A172 (cell line): ENCODE measurements around the gene ITPRIP. TPM values are rescaled to one million over a fixed set of nuclear protein-coding genes. Genes with fewer than 3 reads are reported as not detected.

Experiments used
- DNase-seq: peaks from one replicate; pipeline ENCODE4 v3.0.0-alpha.2; 2015; ENCODE audit warnings: low spot score
- total RNA-seq: library from RNA; depleted of rRNA; stranded (reverse); fragments of >200 nt; shearing (Covaris generic); gene quantifications from 2 replicates; pipeline ENCODE4 v1.2.3, GENCODE V29; 2014

ITPRIP gene
- total RNA-seq, 1 experiment from 2014 or later: 6.2 TPM

DNA sequence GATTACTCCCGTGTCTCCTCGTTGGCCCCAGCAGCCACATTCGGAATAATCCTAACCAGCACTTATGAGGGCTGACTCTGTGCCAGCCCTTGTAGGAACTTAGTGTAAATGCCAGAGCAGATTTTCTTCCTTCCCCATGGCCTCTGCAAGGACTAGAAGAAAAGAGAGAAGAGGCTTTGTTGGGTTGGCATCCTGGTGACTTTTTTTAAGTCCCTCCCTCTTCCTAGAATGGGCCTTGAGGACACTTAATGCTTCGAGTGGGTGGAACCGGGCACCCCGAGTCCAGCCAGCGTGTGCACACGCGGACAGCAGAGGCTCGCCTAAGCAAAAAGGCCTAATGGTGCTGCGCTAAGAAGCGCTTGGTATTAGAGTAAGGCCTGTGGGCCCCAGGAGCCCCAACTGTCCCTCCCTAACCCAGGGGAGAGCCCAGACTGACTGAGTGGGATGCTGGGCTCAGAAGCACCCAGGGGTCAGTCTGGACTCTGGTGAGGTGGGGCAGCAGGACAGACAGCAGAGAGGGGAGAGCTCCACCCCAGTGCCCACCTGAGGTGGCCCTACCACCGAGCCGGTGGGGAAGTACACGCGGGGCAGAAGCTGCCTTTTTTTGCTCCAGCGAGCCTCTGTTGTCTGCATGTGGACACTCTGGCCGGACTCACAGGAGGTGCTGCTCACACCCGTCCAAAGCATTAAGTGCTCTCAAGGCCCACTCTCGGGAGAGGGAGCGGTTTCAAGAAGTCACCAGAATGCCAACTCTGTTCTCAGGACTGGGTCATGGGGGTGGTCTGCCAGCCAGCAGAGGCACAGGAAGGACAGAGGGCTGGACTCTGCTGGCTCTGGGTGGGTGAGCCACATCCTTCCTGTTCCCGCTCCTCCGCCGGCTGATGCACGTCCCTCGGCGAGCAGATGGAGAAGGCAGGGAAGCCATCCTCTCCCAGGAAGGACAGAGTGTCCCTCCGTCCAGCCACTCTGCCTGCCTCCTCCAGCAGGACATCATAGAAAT, 12.5 kb downstream of the ITPRIP start:
- no peak for DNase-seq

DNA sequence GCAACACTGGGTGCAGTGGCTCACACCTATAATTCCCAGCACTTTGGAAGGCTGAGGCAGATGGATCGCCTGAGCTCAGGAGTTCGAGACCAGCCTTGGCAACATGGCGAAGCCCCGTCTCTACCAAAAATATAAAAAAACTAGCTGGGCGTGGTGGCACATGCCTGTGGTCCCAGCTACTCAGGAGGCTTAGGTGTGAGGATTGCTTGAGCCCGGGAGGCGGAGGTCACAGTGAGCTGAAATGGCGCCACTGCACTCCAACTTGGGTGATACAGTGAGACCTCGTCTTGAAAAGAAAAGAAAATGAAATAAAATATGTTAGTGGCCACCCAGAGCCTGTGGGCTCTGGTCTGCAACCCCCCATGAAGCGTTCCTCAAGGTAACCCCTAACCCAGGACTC, 13.3 kb downstream of the ITPRIP start:
- DNase-seq: no peak

DNA sequence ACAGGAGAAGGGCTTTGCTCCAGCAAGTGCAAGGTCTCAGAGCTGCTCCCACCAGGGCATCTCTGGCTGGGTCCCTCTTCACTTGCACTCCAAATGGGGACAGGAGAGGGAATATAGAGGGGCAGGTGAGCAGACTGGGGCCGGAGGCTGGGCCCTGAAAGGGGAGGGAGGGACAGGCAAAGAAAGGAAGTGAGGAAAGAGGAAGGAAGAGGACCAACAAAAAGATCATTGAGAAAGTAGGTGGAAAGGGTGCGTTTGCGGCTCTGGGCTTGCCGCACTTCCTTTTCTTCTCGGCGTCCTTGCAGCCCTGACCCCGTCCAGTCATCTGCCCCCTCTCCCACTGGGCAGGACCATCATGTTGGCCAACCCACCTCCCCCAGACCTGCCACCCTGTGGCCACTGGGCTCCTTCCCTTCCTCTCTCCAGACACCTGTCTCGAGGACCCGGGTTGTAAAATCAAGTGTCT, 14.0 kb downstream of the ITPRIP start:
- no peak for DNase-seq

DNA sequence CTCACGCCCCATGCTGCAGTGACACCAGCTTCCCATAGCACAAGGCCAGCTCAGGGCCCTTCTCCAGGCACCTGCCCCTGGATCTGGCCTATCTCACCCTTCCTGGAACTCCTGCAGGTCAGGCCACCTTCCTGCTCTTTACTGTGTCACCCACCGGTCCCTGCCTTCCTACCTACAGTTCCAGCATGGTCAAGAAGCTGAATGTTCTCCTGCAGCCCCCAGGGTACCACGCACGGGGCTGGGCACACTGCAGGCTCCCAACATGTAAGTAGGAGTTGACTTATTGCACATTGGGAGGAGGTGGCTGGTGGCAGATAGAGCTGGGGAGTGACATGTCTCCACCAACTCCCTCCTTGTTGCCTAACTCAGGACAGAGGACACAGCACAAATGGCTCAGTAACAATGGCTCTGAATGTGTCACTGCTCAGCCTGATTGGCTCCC, 14.5 kb downstream of the ITPRIP start:
- DNase-seq: no peak

DNA sequence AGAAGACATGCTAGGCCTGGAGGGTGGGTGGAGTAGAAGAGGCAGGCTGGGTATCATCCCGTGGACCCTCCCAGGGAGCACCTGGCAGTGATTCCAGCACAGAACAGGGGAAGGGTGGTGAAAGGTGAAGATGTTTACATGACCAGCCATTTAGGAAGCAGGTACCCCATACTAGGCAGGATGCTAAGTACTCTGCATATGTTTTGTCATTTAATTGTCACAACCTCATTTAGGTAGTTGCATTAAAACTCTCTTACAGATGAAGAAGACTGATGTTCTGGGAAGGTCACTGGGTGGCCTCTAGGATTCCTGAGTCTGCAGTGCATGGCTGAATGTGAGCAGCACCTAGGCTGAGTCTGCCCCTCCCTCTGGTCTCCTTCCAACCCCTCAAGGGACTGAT, 15.2 kb downstream of the ITPRIP start:
- DNase-seq: no peak

DNA sequence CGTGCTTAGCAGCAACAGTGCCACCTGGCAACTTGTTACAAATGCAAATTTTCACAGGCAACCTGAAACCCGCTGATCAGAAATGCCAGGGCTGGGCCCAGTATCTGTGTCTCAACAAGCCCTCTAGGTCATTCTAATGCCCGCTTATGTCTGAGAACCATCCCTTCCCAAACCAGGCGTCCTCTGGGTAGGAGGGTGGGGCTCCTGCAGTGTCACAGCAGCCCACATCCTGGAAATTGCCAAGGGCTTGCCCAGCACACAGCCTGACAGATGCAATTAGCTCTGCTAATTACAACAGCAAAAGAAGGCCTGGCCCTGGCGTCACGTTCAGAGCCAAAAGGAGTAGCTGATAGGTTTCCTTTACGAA, 15.9 kb downstream of the ITPRIP start:
- DNase-seq: no peak

DNA sequence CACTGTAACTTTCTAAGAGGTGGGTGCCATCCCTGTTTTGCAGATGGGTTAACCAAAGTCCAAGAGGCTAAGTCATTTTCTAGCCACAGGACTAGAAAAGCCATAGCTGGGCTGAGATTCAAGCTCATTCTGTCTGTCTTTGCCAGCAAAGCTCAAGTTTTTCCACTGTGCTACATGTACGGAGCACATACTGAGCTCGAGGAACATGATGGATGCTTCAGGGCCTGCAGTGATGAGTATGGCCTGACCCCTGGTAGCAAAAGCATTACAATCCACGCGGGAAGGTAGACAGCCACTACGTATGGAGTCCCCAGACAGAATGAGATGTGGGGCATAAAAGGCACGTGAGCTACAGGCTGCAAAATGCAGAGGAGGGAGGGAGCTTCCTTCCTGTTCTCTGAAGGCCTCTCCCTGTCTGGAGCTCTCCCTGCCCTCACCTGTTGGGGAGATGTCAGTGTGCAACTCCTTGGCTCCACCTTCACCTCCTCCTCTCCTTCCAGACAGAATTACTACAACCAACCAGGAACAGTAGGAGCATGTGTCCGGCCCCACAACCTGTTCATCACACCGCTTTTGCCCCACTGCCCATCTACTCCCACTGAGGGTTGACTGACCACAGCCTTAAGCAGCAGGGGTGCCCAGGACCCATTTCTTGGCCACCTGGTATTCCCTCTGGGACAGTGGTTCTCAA, 16.4 kb downstream of the ITPRIP start:
- no peak for DNase-seq

DNA sequence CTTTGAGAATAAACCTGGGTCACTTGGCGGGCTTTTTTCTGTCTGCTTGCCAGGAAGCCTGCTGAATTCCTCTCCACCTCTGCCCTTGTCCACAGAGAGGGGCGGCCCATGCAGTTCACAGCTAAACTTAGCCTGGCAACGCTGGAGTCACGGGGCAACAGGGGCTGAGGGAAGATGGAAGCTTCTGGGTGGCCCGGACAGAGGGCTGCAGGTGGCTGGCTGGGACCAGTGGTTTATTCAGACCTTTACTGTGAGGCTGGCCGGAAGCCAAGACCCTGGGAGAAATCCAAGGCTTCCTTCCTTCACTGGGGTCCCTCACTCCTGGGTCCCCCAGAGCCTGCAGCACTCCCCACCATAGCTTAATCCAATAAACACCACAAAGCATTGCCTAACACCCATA, 17.0 kb downstream of the ITPRIP start:
- DNase-seq: no peak

DNA sequence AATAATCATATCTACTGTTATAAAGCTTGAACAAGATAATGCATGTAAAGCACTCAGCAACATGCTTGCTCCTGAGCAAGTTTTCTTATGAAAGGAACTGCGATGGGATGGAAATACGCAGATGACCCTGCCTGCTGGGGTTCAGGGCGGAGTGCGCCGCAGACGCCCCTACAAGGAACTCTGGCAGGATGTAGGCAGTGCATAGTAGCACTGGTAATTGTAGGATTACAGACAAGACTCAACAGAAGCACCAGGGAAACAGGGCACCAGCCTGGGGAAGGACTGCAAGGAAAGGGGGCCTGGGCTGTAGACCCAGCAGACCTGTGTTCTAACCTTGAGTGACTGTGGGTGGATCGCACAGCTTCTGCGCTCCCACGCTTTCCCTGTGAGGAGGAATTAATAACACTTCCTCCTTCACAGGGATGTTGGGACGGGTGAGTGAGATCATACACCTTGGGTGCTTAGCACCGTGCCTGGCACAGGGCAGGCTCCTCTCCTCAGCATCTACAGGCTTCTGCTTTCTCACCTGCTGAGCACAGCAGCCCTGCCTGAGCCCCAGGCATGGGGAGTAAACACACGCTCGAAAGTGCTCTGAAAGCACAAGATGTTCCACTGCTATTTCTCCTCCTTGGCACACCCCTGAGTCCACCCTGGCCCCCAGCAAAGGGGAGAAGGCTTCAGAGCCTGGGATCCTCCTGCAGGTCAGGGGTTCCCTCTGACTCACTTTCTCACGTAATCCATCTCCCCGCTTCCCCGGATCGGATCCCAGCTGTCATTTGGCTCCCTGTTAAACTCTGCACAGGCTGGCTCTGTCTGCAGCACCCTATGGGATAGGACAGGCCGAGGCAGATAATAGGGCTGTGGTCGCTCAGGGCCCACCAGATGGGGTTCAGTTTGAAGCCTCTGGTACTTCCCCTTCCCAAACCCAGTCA, 19.2 kb downstream of the ITPRIP start:
- DNase-seq: no peak

DNA sequence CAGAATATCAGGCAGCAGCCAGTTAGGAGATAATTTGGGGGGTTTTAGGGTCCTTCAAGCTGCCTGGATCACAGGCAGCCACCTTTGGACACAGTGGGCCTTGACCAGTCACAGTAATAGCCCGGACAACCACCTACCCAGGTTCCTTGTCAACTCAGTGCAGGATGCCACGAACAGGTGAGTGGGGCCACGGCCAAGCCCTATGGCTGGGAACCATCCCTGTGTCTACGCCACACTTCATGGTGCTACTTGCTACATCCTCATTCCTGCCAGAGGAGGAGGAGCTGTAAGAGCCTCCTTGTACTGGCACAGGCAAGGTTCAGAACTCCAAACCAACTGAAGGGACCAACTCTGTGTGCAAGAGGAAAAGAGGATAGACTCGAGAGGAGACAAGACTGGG, 19.9 kb downstream of the ITPRIP start:
- no peak for DNase-seq

DNA sequence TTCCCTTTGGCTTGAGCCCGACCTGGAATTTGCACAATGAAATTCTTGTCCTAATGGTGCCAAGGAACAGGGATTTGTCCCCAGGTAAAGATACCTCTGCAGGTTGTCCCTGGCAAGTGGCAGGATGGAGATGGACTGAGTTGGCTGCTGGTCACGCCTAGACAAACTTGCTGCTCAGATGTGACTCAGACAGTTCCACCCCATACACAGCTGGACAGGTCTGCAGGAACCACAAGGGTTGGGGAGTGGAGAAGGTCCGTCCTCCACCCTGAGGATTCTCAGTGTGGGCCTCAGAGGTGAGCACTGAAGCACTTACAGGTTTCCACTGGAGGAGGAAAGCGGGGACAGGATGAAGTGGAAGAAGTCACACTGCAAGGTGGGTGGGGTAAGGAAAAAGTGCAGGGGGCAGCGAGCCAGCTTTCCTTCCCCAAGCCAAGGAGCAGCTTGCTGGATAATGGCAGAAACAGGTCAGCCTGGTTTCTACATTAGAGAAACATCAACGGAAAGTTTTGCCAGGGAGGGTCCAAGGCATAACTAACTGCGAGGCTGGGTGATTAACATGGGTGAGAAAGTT, 20.5 kb downstream of the ITPRIP start:
- DNase-seq: peak; percentile 63

DNA sequence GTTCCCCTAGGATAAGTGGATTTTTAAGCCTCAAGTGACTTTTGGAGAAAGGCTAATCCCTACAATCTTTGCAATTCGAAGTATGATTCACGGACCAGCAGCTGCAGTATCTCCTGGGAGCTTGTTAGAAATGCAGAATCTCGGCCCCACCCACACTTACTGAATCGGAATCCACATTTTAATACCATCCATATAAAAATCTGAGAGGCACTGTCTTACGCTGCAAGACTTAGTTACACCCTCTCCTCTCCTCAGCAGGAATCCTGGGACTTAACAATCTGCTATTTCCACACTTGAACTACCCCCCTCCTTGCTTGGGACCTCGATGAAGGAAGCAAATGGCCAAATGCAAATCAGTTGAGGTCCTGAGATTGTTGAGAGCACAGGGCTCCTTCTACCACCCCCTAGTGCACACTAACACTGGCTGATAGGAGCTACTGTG, 21.0 kb downstream of the ITPRIP start:
- DNase-seq: peak; percentile 74

DNA sequence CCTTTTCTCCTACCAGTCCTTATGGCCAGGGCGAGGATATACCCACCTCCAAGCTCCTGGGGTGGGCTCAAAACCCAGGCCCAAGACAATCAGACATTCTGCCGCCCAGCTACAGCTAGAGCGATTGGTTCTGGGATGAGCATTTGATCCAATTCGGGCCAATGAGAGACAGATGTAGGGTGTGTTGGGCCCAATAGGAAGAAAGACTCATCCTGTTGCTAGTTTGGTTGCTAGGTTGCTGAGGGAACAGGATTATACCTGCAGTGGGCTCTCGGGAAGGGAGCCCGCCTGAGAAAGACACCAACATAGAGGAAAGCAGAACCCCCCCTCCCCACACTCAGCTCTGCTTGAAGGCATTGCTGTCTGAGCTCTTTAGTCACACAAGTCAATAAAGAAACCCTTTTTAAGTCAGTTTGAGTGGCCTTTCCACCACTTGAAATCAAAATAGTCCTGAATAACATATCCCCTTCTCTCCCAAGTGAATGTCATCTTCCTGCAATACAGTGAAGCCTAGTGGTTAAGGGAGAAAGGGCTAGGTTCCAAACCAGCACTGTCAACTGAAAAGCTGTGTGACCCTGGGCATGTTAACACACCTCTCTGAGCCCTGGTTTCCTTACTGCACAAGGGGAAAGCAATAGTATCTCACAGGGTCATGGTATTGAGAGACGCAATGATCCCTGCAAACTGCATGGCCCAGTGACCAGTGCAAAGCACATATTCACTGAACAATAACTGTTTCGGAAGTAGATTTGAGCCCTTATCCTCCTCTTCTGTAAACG, 21.8 kb downstream of the ITPRIP start:
- DNase-seq: no peak

DNA sequence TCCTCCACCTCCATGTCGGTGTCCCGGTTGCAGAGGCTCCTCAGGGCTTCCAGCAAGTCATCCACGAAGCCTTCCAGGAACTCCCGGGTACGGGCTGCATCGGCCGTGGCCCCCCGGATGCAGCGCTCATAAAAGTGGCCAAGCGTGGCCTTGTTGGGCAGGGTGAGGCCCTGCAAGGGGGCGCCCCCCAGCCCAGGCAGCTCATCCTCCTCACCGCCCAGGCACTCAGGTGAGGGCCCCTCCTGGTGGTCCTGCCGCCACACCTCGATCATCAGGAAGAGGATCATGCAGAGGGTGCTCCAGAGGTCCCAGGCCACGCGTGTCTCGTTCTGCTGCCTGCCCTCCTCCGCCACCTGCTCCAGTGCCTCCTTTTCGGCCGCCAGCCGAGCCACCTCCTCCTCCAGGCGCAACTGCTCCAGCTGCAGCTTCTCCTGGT, 22.8 kb downstream of the ITPRIP start:
- no peak for DNase-seq

DNA sequence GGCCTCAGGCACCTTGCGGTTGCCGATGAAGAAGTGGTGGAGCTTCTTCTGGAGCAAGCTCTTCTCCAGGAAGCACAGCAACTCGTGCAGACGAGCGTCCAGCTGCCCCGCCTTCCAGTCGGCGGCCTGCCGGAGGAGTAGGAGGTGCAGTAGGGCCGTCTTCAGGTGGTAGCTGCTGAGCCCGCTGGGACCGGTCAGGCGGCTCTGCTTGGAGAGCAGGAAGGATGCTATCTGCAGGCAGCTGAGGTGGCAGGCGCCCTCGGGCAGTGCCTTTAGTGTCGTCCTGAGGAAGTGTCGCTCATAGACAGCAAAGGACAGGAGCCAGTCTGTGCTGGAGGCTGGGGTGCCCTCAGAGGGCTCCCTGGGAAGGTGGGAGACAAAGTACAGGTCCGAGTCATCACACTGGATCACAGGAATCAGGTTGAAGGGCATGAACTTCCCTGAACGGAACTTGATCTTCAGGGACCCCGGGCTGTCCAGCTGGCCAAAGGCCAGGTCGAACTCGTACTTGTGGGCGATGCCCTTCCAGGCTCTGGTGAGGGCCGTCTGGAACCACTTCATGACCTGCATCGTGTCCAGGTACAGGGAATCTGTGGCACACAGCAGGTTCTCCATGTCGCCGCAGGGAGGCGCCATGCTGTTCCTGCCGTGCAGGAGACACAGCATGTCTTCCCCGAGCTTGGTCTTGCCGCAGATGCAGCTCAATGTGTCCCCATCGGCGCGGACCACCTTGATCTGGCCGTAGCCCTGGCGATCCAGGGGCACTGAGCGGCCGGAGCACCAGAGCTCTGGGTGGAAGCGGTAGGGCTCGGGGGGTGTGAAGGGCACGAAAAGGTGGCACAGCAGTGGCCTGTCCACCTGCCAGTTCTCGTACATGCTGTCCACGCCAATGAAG, 23.4 kb downstream of the ITPRIP start:
- no peak for DNase-seq

DNA sequence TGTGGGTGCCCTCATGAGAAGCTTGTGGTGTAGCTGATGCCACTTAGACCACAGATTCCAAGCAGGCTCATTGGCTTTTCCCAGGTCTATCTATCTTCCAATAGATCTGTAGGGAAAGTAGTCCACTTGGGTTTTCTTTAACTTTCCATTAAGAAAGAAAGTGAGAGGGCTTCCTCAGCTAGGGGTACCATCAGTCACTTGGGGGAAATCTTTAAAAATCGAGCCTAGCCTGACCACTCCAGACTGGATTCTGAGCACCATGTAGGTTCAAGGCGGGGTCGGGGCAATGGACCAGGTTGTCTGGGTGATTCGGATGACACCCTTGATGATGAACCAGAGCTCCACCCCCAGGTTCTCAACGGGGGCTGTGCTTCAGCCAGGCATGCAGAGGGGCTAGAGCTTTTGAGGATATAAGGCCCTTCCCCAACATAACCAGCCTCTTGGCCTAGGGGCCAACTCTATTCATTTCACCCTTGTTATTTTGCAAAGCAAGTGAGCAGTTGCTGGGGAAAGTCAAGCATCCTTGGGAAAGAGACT, 27.0 kb downstream of the ITPRIP start:
- no peak for DNase-seq

DNA sequence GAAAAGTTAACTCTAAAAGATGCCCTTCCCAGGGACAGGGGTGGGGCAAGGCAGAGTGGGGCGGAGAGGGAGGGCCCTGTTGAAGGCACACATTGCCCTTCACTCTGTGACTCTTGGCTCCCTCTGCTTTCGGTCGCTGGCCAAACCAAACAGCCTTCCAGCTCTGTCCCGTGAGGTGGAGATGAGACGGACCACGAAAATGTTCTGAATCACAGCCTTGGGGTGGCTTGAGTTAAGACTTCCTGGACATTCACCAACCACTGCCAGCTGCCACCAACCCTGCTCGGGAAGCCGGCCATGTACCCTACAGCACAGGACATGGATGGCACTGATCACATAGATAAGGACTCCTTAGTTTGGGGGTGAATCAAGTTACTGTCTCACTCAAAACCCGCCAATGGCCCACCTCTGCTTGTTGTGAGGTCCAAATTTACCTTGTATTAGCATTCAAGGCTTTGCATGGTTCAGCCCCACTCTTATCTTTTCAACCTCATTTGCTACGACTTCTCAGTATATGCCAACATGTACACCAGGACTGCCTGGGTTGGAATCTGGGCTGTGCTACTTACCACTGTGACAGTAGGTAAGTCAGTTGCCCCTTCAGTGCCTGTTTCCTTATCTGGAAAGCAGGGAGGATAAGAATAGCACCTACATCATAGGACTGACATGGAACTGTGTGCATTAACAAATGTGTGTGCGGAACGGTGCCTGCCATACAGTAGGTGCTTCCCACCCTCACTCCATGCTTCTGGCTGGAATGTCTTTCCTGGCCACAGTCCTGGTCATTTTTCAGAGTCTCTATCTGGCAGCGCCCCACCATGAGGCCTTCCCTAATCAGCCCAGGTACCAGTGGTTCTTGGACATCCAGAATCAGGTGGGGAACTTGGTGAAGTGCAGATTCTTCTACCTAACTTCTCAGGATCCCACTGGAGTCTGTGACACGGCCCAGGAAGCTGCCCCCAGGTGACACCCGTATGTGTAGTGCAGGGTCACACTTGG, 28.0 kb downstream of the ITPRIP start:
- peak; percentile 85 for DNase-seq

DNA sequence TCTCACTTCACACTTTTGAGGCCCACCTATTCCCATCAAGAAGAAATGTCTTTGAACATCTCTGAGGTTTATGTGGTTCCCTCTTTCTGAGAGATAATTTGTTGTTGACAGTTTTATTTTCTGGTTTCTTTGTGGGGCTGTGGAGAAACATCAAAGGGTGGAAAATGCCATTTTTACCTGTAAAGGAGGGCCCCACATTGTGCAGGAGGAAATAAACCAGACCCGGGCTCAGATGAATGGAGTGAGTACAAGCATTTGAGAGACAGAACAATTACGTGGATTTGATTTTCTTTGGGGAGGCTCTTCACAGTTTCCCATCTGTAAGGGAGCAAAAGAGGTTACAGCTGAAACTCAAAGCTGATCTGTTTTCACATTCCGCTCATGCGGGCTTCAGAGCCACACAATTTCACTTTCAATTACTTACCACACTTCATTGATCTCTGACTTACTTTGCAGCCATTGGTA, 29.8 kb downstream of the ITPRIP start:
- no peak for DNase-seq
